A204.1 (cell line): ENCODE measurements around the gene GJC2.
"Not testable (repeated sequence)": the region's sequence is repeated elsewhere in the genome, so short reads cannot be mapped to it uniquely, and the experiment has no call there.

ENCODE experiments used
- FAIRE-seq: peaks from 2 replicates; lab custom pipeline; 2012; peaks lifted over from hg19 to GRCh38; lab: Jason Lieb, UNC

GJC2 gene

GRCh38 chr1:228173528-228174481 is 24.1 kb downstream of the GJC2 start:
- not testable (repeated sequence) for FAIRE-seq

GRCh38 chr1:228174482-228175315 is 25.0 kb downstream of the GJC2 start:
- no peak for FAIRE-seq

- FAIRE-seq, result no peak
These were observed 25.7 kb downstream of the GJC2 start for GRCh38 chr1:228175316-228176023.

GRCh38 chr1:228176024-228176395 is 26.3 kb downstream of the GJC2 start:
- FAIRE-seq, result no peak

- FAIRE-seq, result no peak
These were observed 26.9 kb downstream of the GJC2 start for GRCh38 chr1:228176461-228177182.

GRCh38 chr1:228177183-228177475 is 27.4 kb downstream of the GJC2 start:
- no peak for FAIRE-seq

GRCh38 chr1:228177721-228178710 is 28.3 kb downstream of the GJC2 start:
- FAIRE-seq, result no peak

GRCh38 chr1:228178737-228179684 is 29.3 kb downstream of the GJC2 start:
- no peak for FAIRE-seq

- no peak for FAIRE-seq
These were observed 30.7 kb downstream of the GJC2 start for GRCh38 chr1:228180271-228180958.

- no peak for FAIRE-seq
These were observed 31.4 kb downstream of the GJC2 start for GRCh38 chr1:228180959-228181644.

GRCh38 chr1:228181645-228182034 is 31.9 kb downstream of the GJC2 start:
- FAIRE-seq, result no peak

GRCh38 chr1:228182296-228183030 is 32.7 kb downstream of the GJC2 start:
- FAIRE-seq, result no peak

GRCh38 chr1:228184152-228184551 is 34.4 kb downstream of the GJC2 start:
- no peak for FAIRE-seq

GRCh38 chr1:228185641-228185965 is 35.9 kb downstream of the GJC2 start:
- no peak for FAIRE-seq

GRCh38 chr1:228188249-228188648 is 38.5 kb downstream of the GJC2 start:
- FAIRE-seq, result not testable (repeated sequence)

GRCh38 chr1:228190182-228190581 is 40.5 kb downstream of the GJC2 start:
- no peak for FAIRE-seq

GRCh38 chr1:228190778-228191177 is 41.0 kb downstream of the GJC2 start:
- no peak for FAIRE-seq

GRCh38 chr1:228194436-228194835 is 44.7 kb downstream of the GJC2 start:
- no peak for FAIRE-seq
